ENCODE measurements around the gene RPS6KA2. TPM values are rescaled to one million over a fixed set of nuclear protein-coding genes. Genes with fewer than 3 reads are reported as not detected.

RPS6KA2 gene
- total RNA-seq, 1 experiment from 2014 or later, result 12.3 TPM

DNA sequence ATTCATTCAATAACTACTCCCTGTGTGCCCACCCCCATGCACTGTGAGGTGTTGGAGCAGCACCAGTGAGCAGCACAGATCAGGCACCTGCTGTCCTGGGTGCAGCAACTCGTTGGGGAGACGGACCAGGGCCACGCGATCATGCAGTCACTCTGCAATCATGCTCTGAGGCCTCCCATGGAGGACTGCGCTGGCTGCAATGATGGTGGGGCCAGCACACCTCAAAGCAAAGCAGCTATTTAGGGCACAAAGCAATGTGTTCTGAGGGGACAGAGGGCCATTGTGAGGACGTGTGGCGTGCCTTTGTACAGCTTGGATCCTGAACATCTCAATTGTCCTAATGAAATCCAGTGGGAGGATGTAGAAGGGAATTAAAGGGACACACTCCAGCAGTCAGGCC, 203.3 kb downstream of the RPS6KA2 start:
- H3K79me2 ChIP-seq (ENCODE audit: insufficient read depth, low read length), result no peaks in the 10 kb centered on the region
- H3K4me2 ChIP-seq (ENCODE audit: insufficient read depth, insufficient read length, low read length), result no peak overlapping the region
- no peak for DNase-seq
- H2AFZ ChIP-seq (ENCODE audit: low read length), result no peak overlapping the region
- Mint-ChIP-seq H3K36me3 (ENCODE audit: insufficient read depth in 1 of 3, low read depth in 3 of 3) (peaks cover 4 to 12% (median 8%) of the 10 kb centered on the region in 3 experiments; a peak in 5 of 7 replicates), H3K27me3 (ENCODE audit: low read depth) (no peaks in the 10 kb centered on the region), H3K4me1 (peaks cover 6 to 8% of the 10 kb centered on the region in 2 experiments), H3K4me3 (no peak overlapping the region), H3K27ac (no peak overlapping the region), H3K9me3 (peaks cover 2 to 3% of the 10 kb centered on the region in 2 experiments; a peak in 2 of 5 replicates)
- H3K9me3 ChIP-seq (ENCODE audit: control insufficient read depth, low read depth, low read length), result no peaks in the 10 kb centered on the region
- H2BK12ac ChIP-seq (ENCODE audit: insufficient read length, low read depth, low read length), result no peak overlapping the region
- H3K9ac ChIP-seq (ENCODE audit: extremely low read depth, insufficient read length, low read length), result no peak overlapping the region
- no peak overlapping the region for H2BK15ac ChIP-seq (ENCODE audit: low read depth, low read length)
- no peak overlapping the region for H3K56ac ChIP-seq (ENCODE audit: insufficient read length, low read depth, low read length)
- H3K23me2 ChIP-seq (ENCODE audit: insufficient read length, low read depth, low read length, poor library complexity, severe bottlenecking), result no peaks in the 10 kb centered on the region
- H2BK120ac ChIP-seq (ENCODE audit: low read depth, low read length, poor library complexity, severe bottlenecking), result no peak overlapping the region
- no peak overlapping the region for H4K5ac ChIP-seq (ENCODE audit: insufficient read length, low read depth, low read length)
- H2AK5ac ChIP-seq (ENCODE audit: insufficient read length, low read length), result no peak overlapping the region
- H3K27ac ChIP-seq (ENCODE audit: insufficient read length, low read depth, low read length), result no peak overlapping the region
- no peak overlapping the region for H4K91ac ChIP-seq (ENCODE audit: insufficient read length, low read depth, low read length)
- WGBS (ENCODE audit: extremely low coverage, insufficient read length, low lambda C conversion rate), result no CpG with 5 or more reads among the region's 7 CpGs
- no peak overlapping the region for H2BK5ac ChIP-seq (ENCODE audit: insufficient read length, low read length)
- H3K4ac ChIP-seq (ENCODE audit: low read depth, low read length), result no peak overlapping the region
- H3T11ph ChIP-seq (ENCODE audit: low read length), result no peak overlapping the region
- H2BK20ac ChIP-seq (ENCODE audit: low read depth, low read length, poor library complexity, severe bottlenecking), result no peak overlapping the region
- H4K8ac ChIP-seq (replicated peaks; ENCODE audit: insufficient read length, low read depth, low read length), result no peak overlapping the region
- H3K4me1 ChIP-seq (ENCODE audit: insufficient read depth, low read length), result no peaks in the 10 kb centered on the region
- no peak overlapping the region for H3K18ac ChIP-seq (ENCODE audit: insufficient read length, low read depth, low read length)
- H3K14ac ChIP-seq (ENCODE audit: insufficient read depth, low read length), result no peak overlapping the region
- H3K27me3 ChIP-seq (ENCODE audit: insufficient read depth, low read length), result no peaks in the 10 kb centered on the region
- H3K79me1 ChIP-seq (ENCODE audit: insufficient read depth, low read depth, low read length, poor library complexity, severe bottlenecking), result no peaks in the 10 kb centered on the region
- TF ChIP-seq, protein P1, sequence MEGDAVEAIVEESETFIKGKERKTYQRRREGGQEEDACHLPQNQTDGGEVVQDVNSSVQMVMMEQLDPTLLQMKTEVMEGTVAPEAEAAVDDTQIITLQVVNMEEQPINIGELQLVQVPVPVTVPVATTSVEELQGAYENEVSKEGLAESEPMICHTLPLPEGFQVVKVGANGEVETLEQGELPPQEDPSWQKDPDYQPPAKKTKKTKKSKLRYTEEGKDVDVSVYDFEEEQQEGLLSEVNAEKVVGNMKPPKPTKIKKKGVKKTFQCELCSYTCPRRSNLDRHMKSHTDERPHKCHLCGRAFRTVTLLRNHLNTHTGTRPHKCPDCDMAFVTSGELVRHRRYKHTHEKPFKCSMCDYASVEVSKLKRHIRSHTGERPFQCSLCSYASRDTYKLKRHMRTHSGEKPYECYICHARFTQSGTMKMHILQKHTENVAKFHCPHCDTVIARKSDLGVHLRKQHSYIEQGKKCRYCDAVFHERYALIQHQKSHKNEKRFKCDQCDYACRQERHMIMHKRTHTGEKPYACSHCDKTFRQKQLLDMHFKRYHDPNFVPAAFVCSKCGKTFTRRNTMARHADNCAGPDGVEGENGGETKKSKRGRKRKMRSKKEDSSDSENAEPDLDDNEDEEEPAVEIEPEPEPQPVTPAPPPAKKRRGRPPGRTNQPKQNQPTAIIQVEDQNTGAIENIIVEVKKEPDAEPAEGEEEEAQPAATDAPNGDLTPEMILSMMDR (conservative IDR thresholded peaks at IDR 0.05), result no peak
- H3K23ac ChIP-seq (ENCODE audit: insufficient read length, low read depth, low read length), result no peak overlapping the region
- no peaks in the 10 kb centered on the region for H4K20me1 ChIP-seq (ENCODE audit: control insufficient read depth, insufficient read depth, insufficient read length)
